CD1c-positive myeloid dendritic cell (primary cell): Measurements from ENCODE around the gene HDHD5.

Experiments
- DNase-seq: peaks from one replicate; pipeline ENCODE4 v3.0.0-alpha.2; 2016; ENCODE audit errors: extremely low spot score

Gene HDHD5

GRCh38 chr22:17158568-17159503 is at the start of gene HDHD5:
HDHD5 (minus strand) TSS chr22:17159277; CDS start chr22:17159251, 26 bp downstream.
- peak; percentile 93 for DNase-seq

DNA sequence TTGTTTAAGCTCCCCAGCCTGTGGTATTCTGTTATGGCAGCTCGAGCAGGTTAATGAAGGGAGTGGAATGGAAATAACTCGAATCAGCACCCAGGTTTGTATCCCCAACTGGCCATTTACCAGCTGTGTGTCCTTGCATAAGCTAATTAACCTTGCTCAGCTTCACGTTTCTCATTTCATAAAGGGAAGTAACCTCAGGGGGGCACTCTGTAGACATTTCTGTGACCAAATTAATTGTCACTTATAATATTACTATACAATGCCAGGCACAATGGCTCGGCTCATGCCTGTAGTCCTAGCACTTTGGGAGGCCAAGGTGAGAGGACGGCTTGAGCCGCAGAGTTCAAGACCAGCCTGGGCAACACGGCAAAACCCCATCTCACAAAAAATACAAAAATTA is 46.4 kb upstream of the HDHD5 start:
- no peak for DNase-seq

DNA sequence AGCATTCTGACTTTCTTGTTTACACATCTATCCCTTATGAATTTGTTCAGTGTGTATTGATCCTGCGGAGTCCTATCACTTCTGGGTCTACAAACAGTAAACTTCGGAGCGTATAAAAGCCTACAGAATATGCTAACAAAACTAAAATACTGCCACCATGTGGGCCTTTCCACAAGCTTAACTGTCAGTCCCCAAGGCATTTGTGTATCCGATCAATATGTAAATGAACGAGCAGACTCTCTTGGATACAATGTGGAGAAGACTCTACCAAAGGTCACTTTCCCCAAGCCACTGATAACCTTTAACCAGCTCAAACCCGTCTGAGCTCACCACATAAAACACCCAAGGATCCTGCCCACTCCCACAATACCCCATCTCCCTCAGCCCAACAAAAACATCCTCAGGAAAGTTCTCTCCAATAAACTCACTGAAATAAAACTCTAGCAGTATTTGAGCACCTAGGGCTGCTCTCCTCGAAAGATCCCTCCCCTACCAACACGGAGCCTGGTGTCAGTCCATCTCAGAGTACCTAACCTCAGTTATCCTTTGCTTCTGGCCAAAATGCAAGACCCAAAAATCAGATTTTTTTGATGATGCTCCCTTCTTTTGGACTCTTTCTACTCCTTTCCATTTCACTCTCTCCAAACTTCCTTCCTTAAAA is 42.3 kb upstream of the HDHD5 start:
- no peak for DNase-seq

GRCh38 chr22:17199003-17199731 is 40.1 kb upstream of the HDHD5 start:
- DNase-seq = peak; percentile 41

- DNase-seq = no peak
Measured at GRCh38 chr22:17198170-17199002, 39.3 kb upstream of the HDHD5 start.

DNA sequence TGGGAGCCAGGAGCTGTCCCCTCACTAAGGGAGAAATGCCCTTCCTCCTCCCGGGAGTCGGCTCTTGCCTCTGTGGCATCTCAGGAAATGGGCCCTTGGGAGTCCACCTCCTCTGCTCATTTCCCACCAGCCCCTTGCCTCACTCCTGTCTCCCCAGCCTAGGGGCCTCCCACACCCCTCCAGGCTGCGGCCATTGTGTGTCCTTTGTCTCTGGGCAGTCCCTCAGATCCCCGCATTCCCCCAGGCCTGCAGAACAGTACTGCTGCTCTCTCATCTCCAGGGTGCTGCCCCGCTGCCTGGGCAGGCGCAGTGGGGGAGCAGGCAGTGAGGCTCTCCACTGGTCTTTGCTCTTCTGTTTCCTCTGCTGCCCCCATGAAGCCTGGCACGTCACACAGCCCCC is 35.1 kb upstream of the HDHD5 start:
- DNase-seq = no peak

- DNase-seq = no peak
Measured at GRCh38 chr22:17192186-17192585, 33.1 kb upstream of the HDHD5 start.

- no peak for DNase-seq
Measured at GRCh38 chr22:17191163-17191784, 32.2 kb upstream of the HDHD5 start.

DNA sequence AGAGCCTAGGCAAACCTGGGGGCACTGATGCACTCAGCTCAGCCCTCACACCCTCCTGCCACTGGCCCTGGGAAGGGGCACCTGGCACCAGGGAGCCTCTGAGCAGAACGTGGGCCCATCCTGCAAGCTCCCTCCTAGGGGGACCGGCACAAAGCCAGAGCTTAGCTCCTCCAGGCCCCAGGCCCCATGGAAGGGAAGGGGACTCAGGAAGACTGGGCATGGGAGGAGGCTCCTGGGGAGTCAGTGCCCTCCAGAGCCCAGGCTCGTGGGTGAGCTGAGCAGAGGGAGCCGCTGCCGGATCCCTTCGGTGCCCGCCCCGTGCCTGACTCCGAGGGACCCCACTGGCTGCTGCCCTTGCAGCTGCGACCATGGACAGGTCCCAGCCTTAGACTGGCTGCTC is 31.6 kb upstream of the HDHD5 start:
- no peak for DNase-seq

GRCh38 chr22:17176715-17177114 is 17.6 kb upstream of the HDHD5 start:
- no peak for DNase-seq

DNA sequence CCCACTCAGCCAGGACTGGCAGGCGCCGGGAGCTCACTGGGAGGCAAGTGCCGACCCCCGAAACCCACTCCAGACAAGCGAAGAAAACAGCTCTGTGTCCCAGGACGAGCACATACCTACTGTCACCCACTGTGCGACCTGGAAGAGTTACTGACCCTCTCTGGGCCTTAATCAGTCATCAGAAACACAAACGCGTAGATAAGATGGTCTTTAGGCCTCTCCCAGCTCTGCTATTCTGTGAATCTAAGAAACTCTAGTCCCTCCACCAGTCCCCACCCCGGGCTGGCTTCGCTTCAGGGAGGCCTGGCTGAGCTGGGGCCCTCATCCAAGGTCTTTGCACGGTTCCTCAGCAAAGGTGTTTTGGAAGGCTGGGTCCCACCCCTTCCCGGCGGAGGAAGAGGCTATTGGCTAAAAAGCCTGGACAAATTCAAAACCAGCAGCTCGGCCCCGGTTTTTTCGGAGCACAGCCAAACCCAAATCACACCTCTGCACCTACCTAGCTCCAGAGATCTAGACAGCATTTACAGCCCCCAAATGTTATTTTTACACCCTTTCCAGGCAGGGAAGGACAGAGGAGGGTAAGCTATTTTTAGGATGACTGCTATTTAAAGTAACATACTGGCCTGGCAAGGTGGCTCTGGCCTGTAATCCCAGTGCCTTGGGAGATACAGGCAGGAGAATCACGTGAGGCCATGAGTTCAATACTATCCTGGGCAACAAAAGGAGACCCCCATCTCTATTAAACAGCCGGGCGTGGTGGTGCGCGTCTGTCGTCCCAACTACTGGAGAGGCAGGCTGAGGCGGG is 13.2 kb upstream of the HDHD5 start:
- no peak for DNase-seq

DNA sequence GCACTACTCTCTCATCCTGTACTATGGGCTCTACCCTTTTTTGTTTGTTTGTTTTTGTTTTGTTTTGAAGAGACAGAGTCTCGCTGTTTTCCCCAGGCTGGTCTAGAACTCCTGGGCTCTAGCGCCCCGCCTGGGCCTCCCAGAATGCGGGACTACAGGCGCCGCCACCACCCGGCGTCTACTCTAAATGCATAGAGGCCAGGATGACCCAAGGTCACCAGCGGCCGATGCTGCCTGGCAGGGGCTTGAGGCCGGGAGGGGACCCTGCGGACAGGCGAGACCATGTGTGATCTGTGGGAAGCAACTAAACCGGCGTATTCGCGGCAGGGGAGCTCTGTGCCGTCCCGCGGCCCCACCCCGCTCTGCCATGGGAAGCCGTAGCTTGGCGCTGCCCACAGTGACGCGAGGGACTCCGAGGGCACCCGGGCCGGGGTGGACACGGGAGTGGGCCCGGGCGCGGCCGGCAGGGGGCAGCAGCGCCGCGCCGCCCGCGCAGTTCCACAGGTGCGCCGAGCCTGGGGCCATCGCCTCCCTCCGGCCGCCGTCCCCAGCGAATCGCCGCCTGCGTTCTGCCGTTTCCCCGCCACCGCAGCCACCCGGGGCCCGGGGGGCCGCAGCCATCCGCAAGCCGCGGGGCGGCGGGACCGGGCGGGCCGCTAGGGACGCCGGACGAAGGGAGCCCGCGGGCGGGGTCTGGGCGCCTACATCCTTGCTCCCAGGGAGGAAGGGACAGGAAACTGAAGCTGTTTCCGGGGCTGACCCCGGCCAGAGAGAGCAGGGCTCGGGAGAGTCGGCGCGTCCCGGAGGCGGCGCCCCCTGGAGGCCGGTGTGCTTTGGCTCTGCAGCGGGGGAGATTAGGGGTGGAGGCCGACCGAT is 12.3 kb upstream of the HDHD5 start:
- peak; percentile 94 for DNase-seq

DNA sequence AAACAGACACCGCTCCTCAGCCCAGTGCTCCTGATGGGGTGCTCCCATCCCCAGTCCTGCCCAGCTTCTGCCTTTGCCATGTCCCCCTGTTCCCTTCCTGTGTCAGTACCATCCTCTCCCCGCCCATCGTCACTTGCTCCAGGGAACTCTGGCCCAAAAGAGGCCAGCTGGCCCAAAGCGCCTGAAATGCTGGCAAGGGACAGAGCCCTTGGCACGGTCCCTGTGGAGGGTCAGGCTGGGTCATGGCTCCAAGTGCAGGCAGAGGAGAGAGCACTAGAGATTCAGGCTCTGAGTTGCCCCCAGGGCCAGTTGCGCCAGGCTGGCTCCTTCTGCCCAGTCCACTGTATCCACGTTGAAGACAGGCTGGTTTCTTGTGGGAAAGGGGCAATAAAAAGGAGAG is 8.4 kb upstream of the HDHD5 start:
- no peak for DNase-seq

GRCh38 chr22:17164392-17165024 is 5.4 kb upstream of the HDHD5 start:
- DNase-seq = peak; percentile 21

DNA sequence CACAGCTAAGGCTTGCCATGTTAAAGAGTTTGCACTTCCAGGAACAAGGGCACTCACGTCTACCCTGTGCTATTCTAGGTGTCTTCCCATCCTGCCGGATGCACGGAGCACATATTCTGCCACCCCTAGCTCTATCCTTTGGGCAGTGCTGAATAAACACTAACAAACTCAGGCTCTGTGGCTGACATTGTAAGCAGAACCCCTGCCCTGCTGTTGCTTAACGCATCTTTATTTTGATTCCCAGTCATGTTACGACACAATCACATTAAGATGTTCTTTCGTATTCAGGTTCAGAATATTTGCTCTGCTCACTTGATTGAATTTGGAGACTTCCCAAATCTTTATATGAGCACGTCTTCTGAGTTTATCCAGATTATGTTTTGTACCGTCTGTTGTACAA is 3.7 kb upstream of the HDHD5 start:
- no peak for DNase-seq

DNA sequence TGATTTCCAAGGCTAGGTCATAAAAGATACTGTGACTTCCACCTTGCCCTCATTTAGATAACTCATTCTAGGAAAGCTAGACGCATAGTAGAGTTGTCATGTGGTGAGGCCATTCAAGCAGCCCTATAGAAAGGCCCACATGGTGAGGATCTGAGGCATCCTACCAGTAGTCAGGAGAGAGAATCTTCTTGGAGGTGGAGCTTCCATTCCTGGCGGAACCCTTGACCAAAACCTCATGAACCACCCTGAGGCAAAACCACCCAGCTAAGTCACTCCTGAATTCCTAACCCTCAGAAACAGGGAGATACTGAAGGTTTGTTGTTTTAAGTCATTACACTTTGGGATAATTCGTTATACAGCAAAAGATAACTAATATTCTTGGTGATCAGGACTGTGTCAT is 2.9 kb upstream of the HDHD5 start:
- DNase-seq = no peak

DNA sequence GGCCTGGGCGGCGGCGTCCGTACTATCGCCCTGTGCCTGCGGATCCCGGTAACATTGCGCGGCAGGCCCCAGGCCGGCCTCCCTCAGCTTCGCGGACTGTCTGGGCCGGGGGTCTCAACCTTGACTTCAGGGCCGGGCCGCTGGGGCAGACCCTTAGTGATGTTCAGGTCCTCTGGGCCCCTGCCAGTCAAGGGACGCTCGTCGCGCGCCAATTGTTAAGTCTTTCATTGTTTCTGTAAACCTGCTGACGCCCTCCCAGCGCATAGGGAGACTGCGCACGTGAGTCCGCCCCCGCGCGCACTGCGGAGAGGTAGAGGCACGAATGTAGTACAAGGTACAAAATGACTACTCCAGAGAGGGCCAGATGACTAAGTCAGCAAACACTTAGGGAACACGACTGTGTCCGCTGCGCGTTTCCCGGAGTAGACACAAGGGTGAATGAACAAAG is 451 bp upstream of the HDHD5 start:
- DNase-seq = peak; percentile 50

DNA sequence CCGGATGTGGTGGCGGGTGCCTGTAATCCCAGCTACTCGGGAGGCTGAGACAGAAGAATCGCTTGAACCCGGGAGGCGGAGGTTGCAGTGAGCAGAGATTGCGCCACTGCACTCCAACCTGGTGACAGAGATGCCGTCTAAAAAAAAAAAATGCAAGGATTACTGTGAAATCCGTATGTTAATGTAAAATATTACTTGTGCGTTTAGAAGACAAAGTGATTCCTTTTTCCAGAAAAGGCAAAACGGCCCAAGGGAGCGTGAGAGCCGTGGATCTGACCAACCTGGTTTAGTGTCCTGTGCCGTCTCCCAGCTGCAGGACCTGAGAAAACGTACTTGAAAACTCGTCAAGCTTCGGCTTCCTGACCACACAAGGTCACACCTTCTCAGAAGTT is 905 bp downstream of the HDHD5 start:
- no peak for DNase-seq

GRCh38 chr22:17157714-17158113 is 1.4 kb downstream of the HDHD5 start:
- DNase-seq = no peak
